PFSK-1 (cell line): ENCODE measurements around the gene GLRA1.

Source experiments
- SIN3A ChIP-seq: IDR thresholded peaks from 2 replicates; pipeline ENCODE4 v1.6.1; 2012; ENCODE audit warnings: mild to moderate bottlenecking, low read length, moderate library complexity, borderline replicate concordance; ENCODE audit not compliant: insufficient read depth
- TAF1 ChIP-seq: IDR thresholded peaks from 2 replicates; pipeline ENCODE4 v1.6.1; 2012; ENCODE audit warnings: low read length, control low read depth, borderline replicate concordance; ENCODE audit not compliant: insufficient read depth
- TF ChIP-seq, protein P1 (sequence below), 2 experiments: IDR thresholded peaks; 2 replicates each; pipeline versions ENCODE4 v1.6.1 to v1.8.0; 2011 to 2012; ENCODE audit warnings: low read depth in 2 of 2, low read length in 2 of 2, control low read depth in 1 of 2, inconsistent platforms in 1 of 2, mild to moderate bottlenecking in 1 of 2, moderate library complexity in 1 of 2; ENCODE audit not compliant: insufficient read depth in 1 of 2

DNA sequence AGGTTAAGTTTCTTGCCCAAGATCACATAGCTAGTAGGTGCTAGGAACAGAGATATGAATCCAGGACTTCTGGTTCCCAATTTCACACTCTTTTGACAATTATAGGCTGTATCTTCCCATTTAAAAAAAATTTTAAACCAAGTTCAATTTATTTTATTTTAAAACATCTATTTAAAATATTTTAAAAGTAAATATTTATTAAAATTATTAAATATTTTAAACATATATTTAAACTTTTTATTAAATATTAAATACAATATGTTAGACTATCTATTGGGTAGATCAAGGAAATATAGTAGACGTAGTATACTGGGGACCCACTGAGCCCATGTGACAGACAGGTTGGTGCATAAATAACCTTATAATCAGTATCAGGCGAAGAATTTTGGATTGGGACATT lies 54.8 kb downstream of the GLRA1 start:
- TF ChIP-seq TAF1 (no peak), SIN3A (no peak)
- TF ChIP-seq, protein P1, sequence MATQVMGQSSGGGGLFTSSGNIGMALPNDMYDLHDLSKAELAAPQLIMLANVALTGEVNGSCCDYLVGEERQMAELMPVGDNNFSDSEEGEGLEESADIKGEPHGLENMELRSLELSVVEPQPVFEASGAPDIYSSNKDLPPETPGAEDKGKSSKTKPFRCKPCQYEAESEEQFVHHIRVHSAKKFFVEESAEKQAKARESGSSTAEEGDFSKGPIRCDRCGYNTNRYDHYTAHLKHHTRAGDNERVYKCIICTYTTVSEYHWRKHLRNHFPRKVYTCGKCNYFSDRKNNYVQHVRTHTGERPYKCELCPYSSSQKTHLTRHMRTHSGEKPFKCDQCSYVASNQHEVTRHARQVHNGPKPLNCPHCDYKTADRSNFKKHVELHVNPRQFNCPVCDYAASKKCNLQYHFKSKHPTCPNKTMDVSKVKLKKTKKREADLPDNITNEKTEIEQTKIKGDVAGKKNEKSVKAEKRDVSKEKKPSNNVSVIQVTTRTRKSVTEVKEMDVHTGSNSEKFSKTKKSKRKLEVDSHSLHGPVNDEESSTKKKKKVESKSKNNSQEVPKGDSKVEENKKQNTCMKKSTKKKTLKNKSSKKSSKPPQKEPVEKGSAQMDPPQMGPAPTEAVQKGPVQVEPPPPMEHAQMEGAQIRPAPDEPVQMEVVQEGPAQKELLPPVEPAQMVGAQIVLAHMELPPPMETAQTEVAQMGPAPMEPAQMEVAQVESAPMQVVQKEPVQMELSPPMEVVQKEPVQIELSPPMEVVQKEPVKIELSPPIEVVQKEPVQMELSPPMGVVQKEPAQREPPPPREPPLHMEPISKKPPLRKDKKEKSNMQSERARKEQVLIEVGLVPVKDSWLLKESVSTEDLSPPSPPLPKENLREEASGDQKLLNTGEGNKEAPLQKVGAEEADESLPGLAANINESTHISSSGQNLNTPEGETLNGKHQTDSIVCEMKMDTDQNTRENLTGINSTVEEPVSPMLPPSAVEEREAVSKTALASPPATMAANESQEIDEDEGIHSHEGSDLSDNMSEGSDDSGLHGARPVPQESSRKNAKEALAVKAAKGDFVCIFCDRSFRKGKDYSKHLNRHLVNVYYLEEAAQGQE (IDR thresholded peaks at IDR 0.05; ENCODE audit: insufficient read depth in 1 of 2, low read depth in 2 of 2, low read length in 2 of 2) = no peak
